Activated CD8-positive, alpha-beta memory T cell treated with anti-CD3 and anti-CD28 coated beads for 1 hour (primary cell): Measurements from ENCODE around the gene NFKBIE.

Experiments used
- DNase-seq, 2 donors: peaks; one replicate each; pipeline ENCODE4 v3.0.0-alpha.2; 2020; ENCODE audit warnings: low read depth in 1 of 2; ENCODE audit errors: extremely low read depth in 1 of 2

The NFKBIE gene

GRCh38 chr6:44216677-44217331 lies 48.5 kb downstream of the NFKBIE start, which contains the start of gene MYMX:
Gene MYMX (plus strand): TSS chr6:44216926. CDS start chr6:44217472, 546 bp downstream.
- no peak for DNase-seq

- DNase-seq = no peak
Measured at GRCh38 chr6:44214307-44214706, 51.0 kb downstream of the NFKBIE start.

- no peak for DNase-seq
Measured at GRCh38 chr6:44211284-44211683, 54.1 kb downstream of the NFKBIE start.
